Liver (tissue), 9 donors: Measurements from ENCODE around the gene GADD45B. TPM values are rescaled to one million over a fixed set of nuclear protein-coding genes. Genes with fewer than 3 reads are reported as not detected.

Source experiments
- DNase-seq: peaks from one replicate; pipeline ENCODE4 v3.0.0-alpha.2; 2017; ENCODE audit warnings: low spot score
- H3K27ac ChIP-seq, 2 donors: one replicate each; pipeline ENCODE4 v1.7.0; 2013; ENCODE audit warnings: inconsistent platforms in 2 of 2, low read length in 2 of 2, control low read depth in 1 of 2, low read depth in 1 of 2, mild to moderate bottlenecking in 1 of 2
- H3K27me3 ChIP-seq, 4 donors: one replicate each; pipeline versions ENCODE4 v1.6.1 to v1.7.0; 2013; ENCODE audit warnings: low read length in 3 of 4, inconsistent platforms in 1 of 4, mild to moderate bottlenecking in 1 of 4, moderate library complexity in 1 of 4; ENCODE audit not compliant: control insufficient read depth in 4 of 4, insufficient read depth in 4 of 4
- H3K36me3 ChIP-seq, 4 donors: one replicate each; pipeline versions ENCODE4 v1.6.1 to v1.7.0; 2013; ENCODE audit warnings: low read length in 3 of 4, mild to moderate bottlenecking in 3 of 4, low read depth in 1 of 4, moderate library complexity in 1 of 4; ENCODE audit not compliant: control insufficient read depth in 4 of 4, insufficient read depth in 3 of 4
- H3K4me1 ChIP-seq, 4 donors: one replicate each; pipeline versions ENCODE4 v1.6.1 to v1.7.0; 2013; ENCODE audit warnings: low read length in 3 of 4, mild to moderate bottlenecking in 3 of 4, moderate library complexity in 1 of 4; ENCODE audit not compliant: control insufficient read depth in 4 of 4, insufficient read depth in 4 of 4
- H3K4me3 ChIP-seq, 3 donors: one replicate each; pipeline versions ENCODE4 v1.6.1 to v1.7.0; 2013; ENCODE audit warnings: low read length in 3 of 3, control low read depth in 1 of 3, low read depth in 1 of 3, mild to moderate bottlenecking in 1 of 3
- H3K9ac ChIP-seq, 2 donors: one replicate each; pipeline ENCODE4 v1.7.0; 2013; ENCODE audit warnings: low read length in 2 of 2, mild to moderate bottlenecking in 2 of 2, moderate library complexity in 2 of 2, control low read depth in 1 of 2, low read depth in 1 of 2
- H3K9me3 ChIP-seq, 4 donors: one replicate each; pipeline versions ENCODE4 v1.6.1 to v1.7.0; 2013; ENCODE audit warnings: low read length in 3 of 4; ENCODE audit not compliant: control insufficient read depth in 4 of 4
- CTCF ChIP-seq: fragments of 150-350 bp; IDR thresholded peaks from 2 replicates; pipeline ENCODE4 v1.5.1; 2017; ENCODE audit warnings: improper control_type of control experiment, low read depth, low read length; ENCODE audit not compliant: missing input control
- EGR1 ChIP-seq, 2 donors: IDR thresholded peaks; 2 replicates each; pipeline ENCODE4 v1.6.1; 2016 to 2018; ENCODE audit warnings: antibody characterized with exemption in 2 of 2, low read depth in 2 of 2
- FOXA2 ChIP-seq: IDR thresholded peaks from 2 replicates; pipeline ENCODE4 v1.6.1; 2016; ENCODE audit warnings: antibody characterized with exemption
- HNF4A ChIP-seq, 2 donors: conservative IDR thresholded peaks; 2 replicates each; pipeline ENCODE4 v1.6.1; 2016; ENCODE audit warnings: antibody characterized with exemption in 2 of 2, mild to moderate bottlenecking in 2 of 2
- HNF4G ChIP-seq: IDR thresholded peaks from 2 replicates; pipeline ENCODE4 v1.6.1; 2016; ENCODE audit warnings: antibody characterized with exemption
- JUND ChIP-seq, 2 donors: IDR thresholded peaks; 2 replicates each; pipeline ENCODE4 v1.6.1; 2016; ENCODE audit warnings: antibody characterized with exemption in 2 of 2
- NR2F2 ChIP-seq: IDR thresholded peaks from 2 replicates; pipeline ENCODE4 v1.6.1; 2016; ENCODE audit warnings: antibody characterized with exemption
- RAD21 ChIP-seq, 2 donors: IDR thresholded peaks; 2 replicates each; pipeline ENCODE4 v1.6.1; 2016; ENCODE audit warnings: antibody characterized with exemption in 2 of 2, mild to moderate bottlenecking in 2 of 2
- RXRA ChIP-seq, 2 donors: IDR thresholded peaks; 2 replicates each; pipeline ENCODE4 v1.6.1; 2017 to 2018; ENCODE audit warnings: antibody characterized with exemption in 2 of 2, mild to moderate bottlenecking in 1 of 2
- SP1 ChIP-seq: IDR thresholded peaks from 2 replicates; pipeline ENCODE4 v1.6.1; 2018; ENCODE audit warnings: antibody characterized with exemption, mild to moderate bottlenecking
- TAF1 ChIP-seq: conservative IDR thresholded peaks from 2 replicates; pipeline ENCODE4 v1.6.1; 2016; ENCODE audit warnings: antibody characterized with exemption, mild to moderate bottlenecking
- YY1 ChIP-seq: IDR thresholded peaks from 2 replicates; pipeline ENCODE4 v1.6.1; 2016; ENCODE audit warnings: antibody characterized with exemption, mild to moderate bottlenecking
- WGBS: extraction: QIAGEN DNeasy Blood & Tissue Kit; methylation state at CpG from one replicate; pipeline ENCODE4 v1.1.7; 2013; 5-methylcytosine and 5-hydroxymethylcytosine counted together
- polyA plus RNA-seq, 2 donors: library from polyadenylated mRNA; stranded (reverse) in 1 of 2; unstranded in 1 of 2; fragments of 200-250 nt in 1 of 2; fragments of >200 nt in 1 of 2; fragmentation: Nextera tagmentation in 1 of 2; extraction: Ambion mirVana in 1 of 2; gene quantifications; one replicate each; pipeline versions ENCODE4 v1.2.1 to v1.2.3, GENCODE V29; 2013 to 2015
- total RNA-seq, 2 donors: library from RNA; depleted of rRNA; stranded (reverse); fragments of >200 nt; gene quantifications; one replicate each; pipeline ENCODE4 v1.2.3, GENCODE V29; 2014
- TF ChIP-seq, protein P1 (sequence below): IDR thresholded peaks from 2 replicates; pipeline ENCODE4 v1.6.1; 2016; ENCODE audit warnings: antibody characterized with exemption
- donor health status: healthy.
- donor health status: healthy.
- donor health status: healthy.
- donor health status: healthy.
- donor health status: healthy.

GADD45B gene
- total and polyA plus RNA-seq, 4 donors: 11.6 to 86.3 (median 82.4) TPM

DNA sequence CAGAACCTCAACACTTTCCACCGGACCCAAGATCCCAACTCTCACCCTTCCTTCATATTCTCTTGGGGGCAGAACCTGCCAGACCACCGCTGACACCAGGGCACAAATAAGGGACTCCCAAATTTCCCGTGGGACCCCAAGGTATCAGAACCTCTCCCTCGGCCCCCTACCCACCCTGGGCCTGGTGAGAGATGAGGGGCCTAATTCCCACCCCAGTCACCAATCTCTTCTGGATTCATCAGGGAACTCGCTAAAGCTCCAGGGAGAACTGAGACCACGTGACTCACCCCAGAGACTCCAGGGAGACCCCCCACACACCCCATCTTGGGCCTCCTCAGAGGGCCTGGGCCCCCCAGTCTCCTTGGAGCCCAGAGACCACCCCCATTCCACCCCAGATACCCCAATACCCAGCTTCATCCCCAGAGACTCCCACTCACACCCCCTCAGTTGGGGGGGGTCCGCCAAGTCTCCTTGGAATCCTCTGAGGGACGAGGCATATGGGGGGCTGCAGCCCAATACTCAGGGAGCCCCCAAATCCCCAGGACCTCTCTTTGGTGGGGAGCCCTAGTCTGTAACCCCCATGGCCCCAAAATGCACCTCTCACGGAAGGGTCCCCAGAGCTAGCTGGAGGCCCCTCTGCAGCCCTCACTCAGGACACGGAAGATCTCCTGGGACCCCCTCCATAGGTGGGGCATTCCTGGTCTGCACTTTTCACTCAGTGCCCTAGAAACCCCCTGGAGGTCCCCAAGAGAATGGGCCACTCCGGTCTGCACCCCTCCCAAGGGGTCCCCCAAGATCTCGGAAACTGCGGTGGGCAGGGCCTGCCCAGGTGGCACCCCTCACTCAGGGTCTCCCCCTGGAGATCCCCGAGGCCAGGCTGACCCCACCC is 20.7 kb upstream of the GADD45B start:
- H3K36me3 ChIP-seq: no peaks in the 10 kb centered on the region
- TF ChIP-seq FOXA2 (no peak), HNF4A (conservative IDR thresholded peaks at IDR 0.05) (no peak), SP1 (no peak), NR2F2 (no peak), EGR1 (IDR thresholded peaks at IDR 0.05; ENCODE audit: low read depth in 2 of 2) (no peak), CTCF (no peak), RXRA (IDR thresholded peaks at IDR 0.05) (no peak)
- TF ChIP-seq, protein P1, sequence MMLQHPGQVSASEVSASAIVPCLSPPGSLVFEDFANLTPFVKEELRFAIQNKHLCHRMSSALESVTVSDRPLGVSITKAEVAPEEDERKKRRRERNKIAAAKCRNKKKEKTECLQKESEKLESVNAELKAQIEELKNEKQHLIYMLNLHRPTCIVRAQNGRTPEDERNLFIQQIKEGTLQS: no peak
- H3K27me3 ChIP-seq: no peaks in the 10 kb centered on the region
- peak overlapping the region in 1 of 2 donors; percentile 60 for H3K9ac ChIP-seq
- no peak overlapping the region for H3K27ac ChIP-seq
- no peak for DNase-seq
- no peaks in the 10 kb centered on the region for H3K9me3 ChIP-seq
- H3K4me1 ChIP-seq: peaks cover 5 to 23% (median 17%) of the 10 kb centered on the region in 4 donors
- 80% methylated on average over 14 of the region's 14 CpGs for WGBS
- H3K4me3 ChIP-seq: peak overlapping the region in 1 of 3 donors; percentile 98

DNA sequence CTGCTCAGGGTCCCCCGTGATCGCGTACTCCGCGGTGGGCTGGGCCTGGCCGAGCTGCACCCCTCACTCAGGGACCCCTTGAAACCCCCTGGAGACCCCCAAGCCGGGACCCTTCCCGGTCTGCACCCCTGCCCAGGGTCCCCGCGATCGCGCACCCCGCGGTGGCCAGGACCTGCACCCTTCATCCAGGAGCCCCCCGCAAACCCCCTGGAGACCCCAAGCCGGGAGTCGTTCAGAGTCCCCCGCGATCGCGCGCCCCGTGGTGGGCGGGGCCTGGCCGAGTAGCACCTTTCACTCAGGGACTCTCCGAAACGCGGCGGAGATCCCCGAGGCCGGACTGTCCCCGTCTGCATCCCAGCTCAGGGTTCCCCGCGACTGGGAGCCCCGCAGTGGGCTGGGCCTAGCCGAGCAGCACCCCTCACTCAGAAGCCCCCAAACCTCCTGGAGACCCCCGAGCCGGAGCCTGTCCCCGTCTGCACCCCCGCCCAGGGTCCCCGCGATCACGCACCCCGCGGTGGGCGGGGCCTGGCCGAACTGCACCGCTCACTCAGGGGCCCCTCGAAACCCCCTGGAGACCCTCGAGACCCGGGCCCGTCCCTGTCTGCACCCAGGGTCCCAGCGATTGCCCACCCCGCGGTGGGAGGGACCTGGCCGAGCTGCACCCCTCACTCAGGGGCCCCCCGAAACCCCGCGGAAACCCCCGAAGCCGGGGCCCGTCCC is 19.9 kb upstream of the GADD45B start:
- Histone ChIP-seq H3K4me3 (peak overlapping the region; percentile 63 to 98 (median 78)), H3K36me3 (no peaks in the 10 kb centered on the region), H3K9me3 (no peaks in the 10 kb centered on the region), H3K9ac (peak overlapping the region; percentile 39 to 60), H3K27ac (no peak overlapping the region), H3K27me3 (no peaks in the 10 kb centered on the region), H3K4me1 (peaks cover 5 to 23% (median 17%) of the 10 kb centered on the region in 4 donors)
- TF ChIP-seq RXRA (IDR thresholded peaks at IDR 0.05) (no peak), RAD21 (IDR thresholded peaks at IDR 0.05) (no peak)
- WGBS: 3% methylated on average over 62 of the region's 62 CpGs
- peak; percentile 49 for DNase-seq

DNA sequence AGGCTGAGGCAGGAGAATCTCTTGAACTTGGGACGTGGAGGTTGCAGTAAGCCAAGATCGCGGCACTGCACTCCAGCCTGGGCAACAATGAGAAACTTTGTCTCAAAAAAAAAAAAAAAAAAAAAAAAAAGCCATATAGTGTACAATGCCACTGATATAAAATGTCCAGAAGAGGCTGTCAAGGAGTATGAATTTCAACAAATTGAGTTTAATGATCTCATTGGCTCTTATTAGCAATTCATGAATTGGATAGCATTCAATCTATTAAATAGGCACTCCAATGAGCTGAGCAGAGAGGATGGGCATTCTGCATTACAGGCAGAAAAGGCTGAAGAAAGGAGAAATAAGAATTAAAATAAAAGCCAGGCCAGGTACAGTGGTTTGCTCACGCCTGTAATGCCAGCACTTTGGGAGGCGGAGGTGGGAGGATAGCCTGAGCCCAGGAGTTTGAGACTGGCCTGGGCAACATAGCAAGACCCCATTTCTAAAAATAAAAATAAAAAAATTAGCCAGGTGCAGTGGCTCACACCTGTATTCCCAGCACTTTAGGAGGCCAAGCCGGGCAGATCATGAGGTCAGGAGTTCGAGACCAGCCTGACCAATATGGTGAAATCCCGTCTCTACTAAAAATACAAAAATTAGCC is 18.4 kb upstream of the GADD45B start:
- H3K4me3 ChIP-seq: peak overlapping the region in 1 of 3 donors; percentile 98
- no peak overlapping the region for H3K9ac ChIP-seq
- no peak for TF ChIP-seq HNF4G
- TF ChIP-seq YY1: no peak
- no peak for TF ChIP-seq TAF1
- no peak for TF ChIP-seq JUND (IDR thresholded peaks at IDR 0.05)
- no peak for TF ChIP-seq CTCF
- no peak for TF ChIP-seq HNF4A (conservative IDR thresholded peaks at IDR 0.05)
- DNase-seq: no peak
- no peaks in the 10 kb centered on the region for H3K9me3 ChIP-seq
- H3K4me1 ChIP-seq: peaks cover 12 to 30% (median 24%) of the 10 kb centered on the region in 4 donors
- 76% methylated on average over 8 of the region's 8 CpGs for WGBS
- peak overlapping the region; percentile 71 to 81 for H3K27ac ChIP-seq
- no peaks in the 10 kb centered on the region for H3K36me3 ChIP-seq
- H3K27me3 ChIP-seq: no peaks in the 10 kb centered on the region
